SK-N-SH (cell line): ENCODE results near the gene RFTN1. TPM values are rescaled to one million over a fixed set of nuclear protein-coding genes. Genes with fewer than 3 reads are reported as not detected.

ENCODE experiments used
- CTCF ChIA-PET: fragments of 300-600, 350-600 bp; formaldehyde crosslinking; extraction: SDS; loops from one replicate; lab custom pipeline; 2021; lab: Yijun Ruan, JAX
- POLR2A ChIA-PET: fragments of 350-600 bp; sonication (Branson Sonifier 250); formaldehyde crosslinking; extraction: SDS; loops from one replicate; lab custom pipeline; 2020; ENCODE audit warnings: antibody characterized with exemption, inconsistent platforms; lab: Yijun Ruan, JAX
- DNase-seq: peaks from one replicate; pipeline ENCODE4 v3.0.0; 2012
- H2AFZ ChIP-seq: fragments of 200-600 bp; sonication (generic); 2 replicates; pipeline ENCODE4 v1.8.1; 2016; ENCODE audit warnings: antibody characterized with exemption, mild to moderate bottlenecking, low read depth
- H3F3A ChIP-seq: fragments of 200-600 bp; sonication (generic); replicated peaks from 2 replicates; pipeline ENCODE3; 2016; ENCODE audit warnings: antibody characterized with exemption, mild to moderate bottlenecking; ENCODE audit not compliant: insufficient read depth
- H3K27ac ChIP-seq, 2 experiments: fragments of 200-500 bp in 1 of 2; fragments of 200-600 bp in 1 of 2; sonication (Bioruptor generic) in 1 of 2; sonication (generic), shearing (Covaris generic) in 1 of 2; 2 replicates each; pipeline versions ENCODE4 v1.5.1 to v1.6.1; 2014 to 2016; ENCODE audit warnings: low read depth in 2 of 2, inconsistent platforms in 1 of 2, low read length in 1 of 2, mild to moderate bottlenecking in 1 of 2, mixed read lengths in 1 of 2
- H3K27me3 ChIP-seq: fragments of 200-600 bp; sonication (generic), shearing (Covaris generic); 2 replicates; pipeline ENCODE4 v1.6.1; 2016; ENCODE audit warnings: mixed run types; ENCODE audit not compliant: insufficient read depth
- H3K36me3 ChIP-seq, 2 experiments: fragments of 200-500 bp in 1 of 2; fragments of 200-600 bp in 1 of 2; sonication (Bioruptor generic) in 1 of 2; sonication (generic) in 1 of 2; replicated peaks in 1 of 2; 2 replicates each; pipeline versions ENCODE3 to v1.5.1; 2014 to 2016; ENCODE audit warnings: low read length in 1 of 2, mild to moderate bottlenecking in 1 of 2; ENCODE audit not compliant: insufficient read depth in 2 of 2, control insufficient read depth in 1 of 2
- H3K4me1 ChIP-seq, 2 experiments: fragments of 200-500 bp in 1 of 2; fragments of 200-600 bp in 1 of 2; sonication (Bioruptor generic) in 1 of 2; sonication (generic), shearing (Covaris generic) in 1 of 2; 2 replicates each; pipeline versions ENCODE4 v1.5.1 to v1.6.1; 2014 to 2016; ENCODE audit warnings: low read depth in 1 of 2, low read length in 1 of 2, mixed run types in 1 of 2; ENCODE audit not compliant: insufficient read depth in 2 of 2, control insufficient read depth in 1 of 2
- H3K4me2 ChIP-seq: fragments of 200-600 bp; sonication (generic), shearing (Covaris generic); 2 replicates; pipeline ENCODE4 v1.6.1; 2017; ENCODE audit warnings: mixed run types
- H3K4me3 ChIP-seq, 2 experiments: fragments of 200-500 bp in 1 of 2; fragments of 200-600 bp in 1 of 2; sonication (Bioruptor generic) in 1 of 2; sonication (generic), shearing (Covaris generic) in 1 of 2; 2 replicates each; pipeline versions ENCODE4 v1.5.1 to v1.8.1; 2014 to 2016; ENCODE audit warnings: low read depth in 2 of 2, inconsistent platforms in 1 of 2, low read length in 1 of 2, mild to moderate bottlenecking in 1 of 2, mixed read lengths in 1 of 2, moderate library complexity in 1 of 2
- H3K79me2 ChIP-seq: fragments of 200-600 bp; sonication (generic); 2 replicates; pipeline ENCODE4 v1.8.1; 2017; ENCODE audit warnings: mild to moderate bottlenecking; ENCODE audit not compliant: insufficient read depth
- H3K9ac ChIP-seq: fragments of 200-600 bp; sonication (generic); 2 replicates; pipeline ENCODE4 v1.6.1; 2017; ENCODE audit warnings: mixed run types
- H3K9me2 ChIP-seq: fragments of 200-600 bp; sonication (generic); 2 replicates; pipeline ENCODE4 v1.6.1; 2017; ENCODE audit warnings: mixed run types
- H3K9me3 ChIP-seq: fragments of 200-600 bp; sonication (generic); 2 replicates; pipeline ENCODE4 v1.6.1; 2017; ENCODE audit warnings: mixed run types, mild to moderate bottlenecking, moderate library complexity
- H4K20me1 ChIP-seq: fragments of 200-600 bp; sonication (generic); 2 replicates; pipeline ENCODE4 v1.6.1; 2017; ENCODE audit warnings: mild to moderate bottlenecking, mixed run types; ENCODE audit not compliant: insufficient read depth
- EZH2phosphoT487 ChIP-seq: fragments of 200-600 bp; sonication (generic); IDR thresholded peaks from 2 replicates; pipeline ENCODE4 v1.6.1; 2017; ENCODE audit warnings: low read depth, mixed run types, mild to moderate bottlenecking, antibody characterized with exemption, moderate library complexity, borderline replicate concordance
- FOSL2 ChIP-seq: IDR thresholded peaks from 2 replicates; pipeline ENCODE4 v1.4.0; 2012; ENCODE audit warnings: low read depth, mild to moderate bottlenecking, moderate library complexity, borderline replicate concordance
- FOXJ3 ChIP-seq: sonication (generic); formaldehyde crosslinking; IDR thresholded peaks from 2 replicates; pipeline ENCODE4 v1.5.1; 2020; ENCODE audit warnings: mild to moderate bottlenecking, missing genetic modification reagents
- FOXM1 ChIP-seq: IDR thresholded peaks from 2 replicates; pipeline ENCODE4 v1.4.0; 2012; ENCODE audit warnings: low read depth, mild to moderate bottlenecking
- GATA2 ChIP-seq: sonication (generic); formaldehyde crosslinking; IDR thresholded peaks from 2 replicates; pipeline ENCODE4 v1.5.0; 2020; ENCODE audit warnings: mild to moderate bottlenecking, missing genetic modification reagents
- JUND ChIP-seq: IDR thresholded peaks from 2 replicates; pipeline ENCODE4 v1.4.0; 2012
- MXI1 ChIP-seq: IDR thresholded peaks from 2 replicates; pipeline ENCODE4 v1.6.1; 2012; ENCODE audit warnings: mild to moderate bottlenecking, low read depth, low read length, improper control_type of control experiment
- NFIC ChIP-seq: IDR thresholded peaks from 2 replicates; pipeline ENCODE4 v1.4.0; 2012; ENCODE audit warnings: borderline replicate concordance
- NRF1 ChIP-seq: IDR thresholded peaks from 2 replicates; pipeline ENCODE4 v1.6.1; 2012; ENCODE audit warnings: low read depth, mild to moderate bottlenecking, low read length
- RCOR1 ChIP-seq: fragments of 150-350 bp; IDR thresholded peaks from 2 replicates; pipeline ENCODE4 v1.6.1; 2017; ENCODE audit warnings: antibody characterized with exemption, low read length
- RFX5 ChIP-seq: IDR thresholded peaks from 2 replicates; pipeline ENCODE4 v1.6.1; 2012; ENCODE audit warnings: mild to moderate bottlenecking, improper control_type of control experiment, low read length
- RXRA ChIP-seq: IDR thresholded peaks from 2 replicates; pipeline ENCODE4 v1.4.0; 2012; ENCODE audit warnings: low read depth, mild to moderate bottlenecking, borderline replicate concordance
- SMC3 ChIP-seq: IDR thresholded peaks from 2 replicates; pipeline ENCODE4 v1.6.1; 2012; ENCODE audit warnings: low read depth, low read length, improper control_type of control experiment
- TAF1 ChIP-seq: IDR thresholded peaks from 2 replicates; pipeline ENCODE4 v1.6.1; 2012; ENCODE audit warnings: low read depth, mild to moderate bottlenecking, low read length, moderate library complexity, borderline replicate concordance
- TCF12 ChIP-seq: IDR thresholded peaks from 2 replicates; pipeline ENCODE4 v1.4.0; 2012
- YY1 ChIP-seq: IDR thresholded peaks from 2 replicates; pipeline ENCODE4 v1.4.0; 2012; ENCODE audit warnings: low read depth, mild to moderate bottlenecking
- WGBS: methylation state at CpG from one replicate; pipeline ENCODE4 v1.1.6; 2017; ENCODE audit warnings: low lambda C conversion rate; 5-methylcytosine and 5-hydroxymethylcytosine counted together
- polyA plus RNA-seq, 3 experiments: library from polyadenylated mRNA; depleted of rRNA; stranded (reverse); fragments of >200 nt; gene quantifications; 2 replicates each; pipeline ENCODE4 v1.2.3, GENCODE V29; 2012
- TF ChIP-seq, protein P1 (sequence below): IDR thresholded peaks from 2 replicates; pipeline ENCODE4 v1.4.0; 2012; ENCODE audit warnings: low read depth
- TF ChIP-seq, protein P2 (sequence below): IDR thresholded peaks from 2 replicates; pipeline ENCODE4; 2012
- TF ChIP-seq, protein P3 (sequence below): fragments of 150-350 bp; IDR thresholded peaks from 2 replicates; pipeline ENCODE4 v1.6.1; 2016; ENCODE audit warnings: mild to moderate bottlenecking, low read depth, low read length
- TF ChIP-seq, protein P4 (sequence below): fragments of 200-600 bp; sonication (generic); IDR thresholded peaks from 2 replicates; pipeline ENCODE4 v1.6.1; 2017; ENCODE audit warnings: antibody characterized with exemption, mild to moderate bottlenecking, moderate library complexity
- TF ChIP-seq, protein P5 (sequence below): IDR thresholded peaks from 2 replicates; pipeline ENCODE4 v1.6.1; 2012; ENCODE audit warnings: mild to moderate bottlenecking, low read depth, low read length, moderate library complexity
- TF ChIP-seq, protein P6 (sequence below): IDR thresholded peaks from 2 replicates; pipeline ENCODE4 v1.4.0; 2012; ENCODE audit warnings: low read depth, borderline replicate concordance
- TF ChIP-seq, protein P7 (sequence below): fragments of 150-350 bp; IDR thresholded peaks from 2 replicates; pipeline ENCODE4 v1.6.1; 2017; ENCODE audit warnings: antibody characterized with exemption, low read length, low read depth, borderline replicate concordance

Gene RFTN1
- polyA plus RNA-seq, 1 of the 3 experiments (the other 2 are of a cell fraction) = 21.2 TPM

DNA sequence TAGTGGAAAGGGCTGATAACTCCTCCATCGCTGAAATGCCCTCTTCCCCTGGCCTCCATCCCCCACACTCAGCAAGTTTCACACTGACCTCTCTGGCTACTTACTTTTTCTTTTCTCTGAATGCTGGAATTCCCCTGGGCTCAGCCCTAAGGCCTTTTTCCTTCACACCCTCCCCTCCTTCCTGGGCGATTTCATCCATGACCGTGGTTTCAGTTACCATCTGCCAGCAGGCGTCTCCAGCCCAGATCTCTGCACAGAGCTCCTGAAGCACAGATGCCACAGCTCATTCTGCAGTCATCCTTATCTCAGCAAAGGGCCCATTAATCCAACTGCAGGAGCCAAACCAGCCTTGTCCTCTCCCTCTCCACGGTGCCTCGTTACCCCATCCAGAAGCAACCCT, 114.0 kb downstream of the RFTN1 start:
- peaks cover 6% of the 10 kb centered on the region for H3K79me2 ChIP-seq
- H3K9me2 ChIP-seq = no peaks in the 10 kb centered on the region
- H3K27ac ChIP-seq = peak overlapping the region; percentile 18 to 25; a peak in 3 of 4 replicates
- H3K4me3 ChIP-seq = peak overlapping the region in 1 of 2 experiments; percentile 20; a peak in 1 of 4 replicates
- H3K9me3 ChIP-seq = no peaks in the 10 kb centered on the region
- no peaks in the 10 kb centered on the region for H4K20me1 ChIP-seq
- peaks cover 11% of the 10 kb centered on the region for H3F3A ChIP-seq
- H3K4me1 ChIP-seq = peaks cover 0 to 25% of the 10 kb centered on the region in 2 experiments; a peak in 2 of 4 replicates
- H3K36me3 ChIP-seq = peaks cover 0 to 6% of the 10 kb centered on the region in 2 experiments
- no peak overlapping the region for H2AFZ ChIP-seq
- H3K27me3 ChIP-seq = no peaks in the 10 kb centered on the region
- POLR2A ChIA-PET = interaction anchor here (1.0 kb wide), 2 partner anchors 12 to 121 kb away, joined by 3 to 6 read pairs; no protein-coding TSS in a partner anchor
- CTCF ChIA-PET = interaction anchor here (0.9 to 2.0 kb wide), 4 partner anchors 9 to 119 kb away, joined by 3 to 9 read pairs (median 4); no protein-coding TSS in a partner anchor
- H3K9ac ChIP-seq = no peak overlapping the region
- 0 out of 2 replicates have a peak overlapping the region, but pooled peaks have one; percentile 32 for H3K4me2 ChIP-seq
- 32% methylated on average over 6 of the region's 6 CpGs for WGBS
- DNase-seq = peak; percentile 54
- TF ChIP-seq SMC3 (peak; percentile 42), TAF1 (no peak), FOXM1 (no peak), RFX5 (no peak), RCOR1 (peak; percentile 71; the same call in 1 of the 2 replicates), NRF1 (no peak), YY1 (no peak), NFIC (no peak), FOXJ3 (no peak), FOSL2 (no peak), MXI1 (no peak), TCF12 (peak; percentile 57; the same call in 1 of the 2 replicates), GATA2 (CRISPR knock-in tag) (peak; percentile 60), JUND (no peak), EZH2phosphoT487 (no peak), RXRA (no peak)
- TF ChIP-seq, protein P1, sequence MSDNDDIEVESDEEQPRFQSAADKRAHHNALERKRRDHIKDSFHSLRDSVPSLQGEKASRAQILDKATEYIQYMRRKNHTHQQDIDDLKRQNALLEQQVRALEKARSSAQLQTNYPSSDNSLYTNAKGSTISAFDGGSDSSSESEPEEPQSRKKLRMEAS = peak; percentile 38; the same call in 1 of the 2 replicates
- TF ChIP-seq, protein P2, sequence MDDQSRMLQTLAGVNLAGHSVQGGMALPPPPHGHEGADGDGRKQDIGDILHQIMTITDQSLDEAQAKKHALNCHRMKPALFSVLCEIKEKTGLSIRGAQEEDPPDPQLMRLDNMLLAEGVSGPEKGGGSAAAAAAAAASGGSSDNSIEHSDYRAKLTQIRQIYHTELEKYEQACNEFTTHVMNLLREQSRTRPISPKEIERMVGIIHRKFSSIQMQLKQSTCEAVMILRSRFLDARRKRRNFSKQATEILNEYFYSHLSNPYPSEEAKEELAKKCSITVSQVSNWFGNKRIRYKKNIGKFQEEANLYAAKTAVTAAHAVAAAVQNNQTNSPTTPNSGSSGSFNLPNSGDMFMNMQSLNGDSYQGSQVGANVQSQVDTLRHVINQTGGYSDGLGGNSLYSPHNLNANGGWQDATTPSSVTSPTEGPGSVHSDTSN = peak; percentile 61
- TF ChIP-seq, protein P3, sequence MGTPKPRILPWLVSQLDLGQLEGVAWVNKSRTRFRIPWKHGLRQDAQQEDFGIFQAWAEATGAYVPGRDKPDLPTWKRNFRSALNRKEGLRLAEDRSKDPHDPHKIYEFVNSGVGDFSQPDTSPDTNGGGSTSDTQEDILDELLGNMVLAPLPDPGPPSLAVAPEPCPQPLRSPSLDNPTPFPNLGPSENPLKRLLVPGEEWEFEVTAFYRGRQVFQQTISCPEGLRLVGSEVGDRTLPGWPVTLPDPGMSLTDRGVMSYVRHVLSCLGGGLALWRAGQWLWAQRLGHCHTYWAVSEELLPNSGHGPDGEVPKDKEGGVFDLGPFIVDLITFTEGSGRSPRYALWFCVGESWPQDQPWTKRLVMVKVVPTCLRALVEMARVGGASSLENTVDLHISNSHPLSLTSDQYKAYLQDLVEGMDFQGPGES = no peak
- TF ChIP-seq, protein P4, sequence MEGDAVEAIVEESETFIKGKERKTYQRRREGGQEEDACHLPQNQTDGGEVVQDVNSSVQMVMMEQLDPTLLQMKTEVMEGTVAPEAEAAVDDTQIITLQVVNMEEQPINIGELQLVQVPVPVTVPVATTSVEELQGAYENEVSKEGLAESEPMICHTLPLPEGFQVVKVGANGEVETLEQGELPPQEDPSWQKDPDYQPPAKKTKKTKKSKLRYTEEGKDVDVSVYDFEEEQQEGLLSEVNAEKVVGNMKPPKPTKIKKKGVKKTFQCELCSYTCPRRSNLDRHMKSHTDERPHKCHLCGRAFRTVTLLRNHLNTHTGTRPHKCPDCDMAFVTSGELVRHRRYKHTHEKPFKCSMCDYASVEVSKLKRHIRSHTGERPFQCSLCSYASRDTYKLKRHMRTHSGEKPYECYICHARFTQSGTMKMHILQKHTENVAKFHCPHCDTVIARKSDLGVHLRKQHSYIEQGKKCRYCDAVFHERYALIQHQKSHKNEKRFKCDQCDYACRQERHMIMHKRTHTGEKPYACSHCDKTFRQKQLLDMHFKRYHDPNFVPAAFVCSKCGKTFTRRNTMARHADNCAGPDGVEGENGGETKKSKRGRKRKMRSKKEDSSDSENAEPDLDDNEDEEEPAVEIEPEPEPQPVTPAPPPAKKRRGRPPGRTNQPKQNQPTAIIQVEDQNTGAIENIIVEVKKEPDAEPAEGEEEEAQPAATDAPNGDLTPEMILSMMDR = peak; percentile 48
- TF ChIP-seq, protein P5, sequence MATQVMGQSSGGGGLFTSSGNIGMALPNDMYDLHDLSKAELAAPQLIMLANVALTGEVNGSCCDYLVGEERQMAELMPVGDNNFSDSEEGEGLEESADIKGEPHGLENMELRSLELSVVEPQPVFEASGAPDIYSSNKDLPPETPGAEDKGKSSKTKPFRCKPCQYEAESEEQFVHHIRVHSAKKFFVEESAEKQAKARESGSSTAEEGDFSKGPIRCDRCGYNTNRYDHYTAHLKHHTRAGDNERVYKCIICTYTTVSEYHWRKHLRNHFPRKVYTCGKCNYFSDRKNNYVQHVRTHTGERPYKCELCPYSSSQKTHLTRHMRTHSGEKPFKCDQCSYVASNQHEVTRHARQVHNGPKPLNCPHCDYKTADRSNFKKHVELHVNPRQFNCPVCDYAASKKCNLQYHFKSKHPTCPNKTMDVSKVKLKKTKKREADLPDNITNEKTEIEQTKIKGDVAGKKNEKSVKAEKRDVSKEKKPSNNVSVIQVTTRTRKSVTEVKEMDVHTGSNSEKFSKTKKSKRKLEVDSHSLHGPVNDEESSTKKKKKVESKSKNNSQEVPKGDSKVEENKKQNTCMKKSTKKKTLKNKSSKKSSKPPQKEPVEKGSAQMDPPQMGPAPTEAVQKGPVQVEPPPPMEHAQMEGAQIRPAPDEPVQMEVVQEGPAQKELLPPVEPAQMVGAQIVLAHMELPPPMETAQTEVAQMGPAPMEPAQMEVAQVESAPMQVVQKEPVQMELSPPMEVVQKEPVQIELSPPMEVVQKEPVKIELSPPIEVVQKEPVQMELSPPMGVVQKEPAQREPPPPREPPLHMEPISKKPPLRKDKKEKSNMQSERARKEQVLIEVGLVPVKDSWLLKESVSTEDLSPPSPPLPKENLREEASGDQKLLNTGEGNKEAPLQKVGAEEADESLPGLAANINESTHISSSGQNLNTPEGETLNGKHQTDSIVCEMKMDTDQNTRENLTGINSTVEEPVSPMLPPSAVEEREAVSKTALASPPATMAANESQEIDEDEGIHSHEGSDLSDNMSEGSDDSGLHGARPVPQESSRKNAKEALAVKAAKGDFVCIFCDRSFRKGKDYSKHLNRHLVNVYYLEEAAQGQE = no peak
- TF ChIP-seq, protein P6, sequence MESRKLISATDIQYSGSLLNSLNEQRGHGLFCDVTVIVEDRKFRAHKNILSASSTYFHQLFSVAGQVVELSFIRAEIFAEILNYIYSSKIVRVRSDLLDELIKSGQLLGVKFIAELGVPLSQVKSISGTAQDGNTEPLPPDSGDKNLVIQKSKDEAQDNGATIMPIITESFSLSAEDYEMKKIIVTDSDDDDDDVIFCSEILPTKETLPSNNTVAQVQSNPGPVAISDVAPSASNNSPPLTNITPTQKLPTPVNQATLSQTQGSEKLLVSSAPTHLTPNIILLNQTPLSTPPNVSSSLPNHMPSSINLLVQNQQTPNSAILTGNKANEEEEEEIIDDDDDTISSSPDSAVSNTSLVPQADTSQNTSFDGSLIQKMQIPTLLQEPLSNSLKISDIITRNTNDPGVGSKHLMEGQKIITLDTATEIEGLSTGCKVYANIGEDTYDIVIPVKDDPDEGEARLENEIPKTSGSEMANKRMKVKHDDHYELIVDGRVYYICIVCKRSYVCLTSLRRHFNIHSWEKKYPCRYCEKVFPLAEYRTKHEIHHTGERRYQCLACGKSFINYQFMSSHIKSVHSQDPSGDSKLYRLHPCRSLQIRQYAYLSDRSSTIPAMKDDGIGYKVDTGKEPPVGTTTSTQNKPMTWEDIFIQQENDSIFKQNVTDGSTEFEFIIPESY = no peak
- TF ChIP-seq, protein P7, sequence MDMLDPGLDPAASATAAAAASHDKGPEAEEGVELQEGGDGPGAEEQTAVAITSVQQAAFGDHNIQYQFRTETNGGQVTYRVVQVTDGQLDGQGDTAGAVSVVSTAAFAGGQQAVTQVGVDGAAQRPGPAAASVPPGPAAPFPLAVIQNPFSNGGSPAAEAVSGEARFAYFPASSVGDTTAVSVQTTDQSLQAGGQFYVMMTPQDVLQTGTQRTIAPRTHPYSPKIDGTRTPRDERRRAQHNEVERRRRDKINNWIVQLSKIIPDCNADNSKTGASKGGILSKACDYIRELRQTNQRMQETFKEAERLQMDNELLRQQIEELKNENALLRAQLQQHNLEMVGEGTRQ = no peak
